ENCODE data around the gene CPTP. TPM values are rescaled to one million over a fixed set of nuclear protein-coding genes. Genes with fewer than 3 reads are reported as not detected.

Gene CPTP
- total and polyA plus RNA-seq, 2 of the 13 experiments (the other 11 are each of a cell fraction or from before 2014, with no cell fraction given): 5.5 to 9.3 TPM

- TF ChIP-seq HINFP (CRISPR knock-in tag; IDR thresholded peaks at IDR 0.05; ENCODE audit: low read depth): no peak
- no peak; the same call in 1 of the 2 replicates for TF ChIP-seq HMGXB3 (CRISPR knock-in tag; IDR thresholded peaks at IDR 0.05; ENCODE audit: borderline replicate concordance)
- peak; percentile 47; the same call in 1 of the 2 replicates for TF ChIP-seq PHF8 (CRISPR knock-in tag; IDR thresholded peaks at IDR 0.05)
- TF ChIP-seq, protein P1, sequence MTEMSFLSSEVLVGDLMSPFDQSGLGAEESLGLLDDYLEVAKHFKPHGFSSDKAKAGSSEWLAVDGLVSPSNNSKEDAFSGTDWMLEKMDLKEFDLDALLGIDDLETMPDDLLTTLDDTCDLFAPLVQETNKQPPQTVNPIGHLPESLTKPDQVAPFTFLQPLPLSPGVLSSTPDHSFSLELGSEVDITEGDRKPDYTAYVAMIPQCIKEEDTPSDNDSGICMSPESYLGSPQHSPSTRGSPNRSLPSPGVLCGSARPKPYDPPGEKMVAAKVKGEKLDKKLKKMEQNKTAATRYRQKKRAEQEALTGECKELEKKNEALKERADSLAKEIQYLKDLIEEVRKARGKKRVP (CRISPR knock-in tag; IDR thresholded peaks at IDR 0.05): no peak
- no peak for TF ChIP-seq CHD2 (IDR thresholded peaks at IDR 0.05; ENCODE audit: low read depth, low read length)
- TF ChIP-seq FOXJ3 (CRISPR knock-in tag; IDR thresholded peaks at IDR 0.05; ENCODE audit: borderline replicate concordance): no peak
- peak; percentile 86 for TF ChIP-seq ZBTB34 (CRISPR knock-in tag; IDR thresholded peaks at IDR 0.05)
- no peak for TF ChIP-seq ZBTB1 (CRISPR knock-in tag; IDR thresholded peaks at IDR 0.05; ENCODE audit: borderline replicate concordance)
- no peak for TF ChIP-seq TEAD2 (CRISPR knock-in tag; IDR thresholded peaks at IDR 0.05)
- no peak for TF ChIP-seq ZNF367 (CRISPR knock-in tag; IDR thresholded peaks at IDR 0.05; ENCODE audit: borderline replicate concordance)
- no peak for TF ChIP-seq MAFG (CRISPR knock-in tag; IDR thresholded peaks at IDR 0.05)
- no peak for TF ChIP-seq IKZF1 (IDR thresholded peaks at IDR 0.05)
- TF ChIP-seq TEAD3 (CRISPR knock-in tag; optimal IDR thresholded peaks at IDR 0.05; ENCODE audit: borderline replicate concordance): no peak
- 0 out of 2 replicates have a peak, but pooled peaks have one; percentile 4 for TF ChIP-seq BRD4 (CRISPR knock-in tag; IDR thresholded peaks at IDR 0.05)
- TF ChIP-seq SUZ12 (IDR thresholded peaks at IDR 0.05; ENCODE audit: low read depth, low read length): no peak
- no peak for TF ChIP-seq NFE2L1 (CRISPR knock-in tag; IDR thresholded peaks at IDR 0.05; ENCODE audit: borderline replicate concordance)
Observed at GRCh38 chr1:1281533-1282321, 42.9 kb upstream of the CPTP start (continued).
